ENCODE measurements around the gene ITPR1. TPM values are rescaled to one million over a fixed set of nuclear protein-coding genes. Genes with fewer than 3 reads are reported as not detected.

ITPR1 gene
- total RNA-seq, 1 donor from 2014 or later = 84.5 TPM

DNA sequence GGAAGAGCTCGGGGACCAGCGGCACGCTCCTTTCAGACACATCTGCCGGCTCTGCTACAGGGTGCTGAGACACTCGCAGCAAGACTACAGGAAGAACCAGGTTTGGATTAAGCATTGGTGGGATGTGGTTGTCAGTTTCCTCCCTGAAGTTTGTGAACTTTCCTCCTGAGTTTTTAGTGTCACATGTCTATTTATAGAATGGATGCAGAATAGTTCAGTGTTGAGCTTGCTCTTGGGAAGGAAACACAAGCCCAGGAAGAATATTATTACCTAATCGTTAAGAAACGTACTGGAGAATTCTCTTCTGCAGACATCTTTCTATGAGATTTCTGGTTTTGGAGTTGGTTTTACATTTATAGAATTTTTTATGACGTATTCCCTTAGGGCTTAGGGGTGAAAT, 172.0 kb downstream of the ITPR1 start:
- Mint-ChIP-seq H3K27me3 (no peaks in the 10 kb centered on the region), H3K4me3 (no peak overlapping the region), H3K4me1 (peaks cover 2% of the 10 kb centered on the region), H3K27ac (no peak overlapping the region), H3K9me3 (no peaks in the 10 kb centered on the region), H3K36me3 (ENCODE audit: low read depth) (peaks cover 56% of the 10 kb centered on the region)
- intact Hi-C loops (cut with micrococcal nuclease) = no loop called here
- no peak for DNase-seq

DNA sequence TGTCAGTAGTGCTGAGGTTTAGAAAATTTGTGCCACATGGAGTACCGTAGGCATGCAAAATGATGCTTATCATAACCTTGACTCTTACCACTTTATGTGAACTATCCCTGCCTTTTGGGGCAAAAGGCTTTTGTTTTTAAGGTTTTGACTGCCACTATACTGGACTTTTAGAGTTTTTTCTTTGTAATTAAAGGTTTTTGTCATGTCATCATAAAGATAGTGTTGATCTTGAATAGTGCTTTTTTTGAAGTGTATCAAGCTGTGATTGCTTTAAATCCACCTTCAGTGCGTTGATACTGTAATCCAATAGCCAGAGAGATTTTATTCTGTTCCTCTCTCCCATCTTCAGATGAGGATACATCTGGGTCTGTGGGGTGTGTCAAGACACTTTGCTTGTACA, 172.9 kb downstream of the ITPR1 start:
- Mint-ChIP-seq H3K9me3 (no peaks in the 10 kb centered on the region), H3K4me3 (no peak overlapping the region), H3K27me3 (no peaks in the 10 kb centered on the region), H3K4me1 (peaks cover 2% of the 10 kb centered on the region), H3K27ac (no peak overlapping the region), H3K36me3 (ENCODE audit: low read depth) (peaks cover 62% of the 10 kb centered on the region)
- intact Hi-C loops (cut with micrococcal nuclease) = no loop called here
- no peak for DNase-seq

DNA sequence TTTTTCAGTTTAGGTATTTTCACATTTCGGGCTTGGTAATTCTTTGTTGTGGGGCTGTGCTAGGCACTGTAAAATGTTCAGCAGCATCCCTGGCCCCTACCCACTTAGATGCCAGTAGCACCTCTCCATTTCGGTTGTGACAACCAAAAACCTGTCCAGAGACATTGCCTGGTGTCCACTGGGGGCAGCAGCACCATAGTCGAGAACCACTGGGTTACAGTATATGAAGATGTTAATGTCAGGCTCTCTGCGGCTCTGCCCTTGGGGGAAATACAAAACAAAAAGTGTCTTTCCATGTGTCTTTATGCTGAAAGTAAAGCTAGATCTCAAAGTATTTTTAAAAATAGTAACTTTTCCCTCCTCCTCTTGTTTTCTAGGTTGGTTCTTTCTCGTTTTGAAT, 177.2 kb downstream of the ITPR1 start:
- peaks cover 2% of the 10 kb centered on the region for H3K4me1 Mint-ChIP-seq
- H3K4me3 Mint-ChIP-seq = no peak overlapping the region
- peaks cover 61% of the 10 kb centered on the region for H3K36me3 Mint-ChIP-seq (ENCODE audit: low read depth)
- no peak overlapping the region for H3K27ac Mint-ChIP-seq
- H3K9me3 Mint-ChIP-seq = no peaks in the 10 kb centered on the region
- no peaks in the 10 kb centered on the region for H3K27me3 Mint-ChIP-seq
- intact Hi-C loops (cut with micrococcal nuclease) = no loop called here
- DNase-seq = no peak

DNA sequence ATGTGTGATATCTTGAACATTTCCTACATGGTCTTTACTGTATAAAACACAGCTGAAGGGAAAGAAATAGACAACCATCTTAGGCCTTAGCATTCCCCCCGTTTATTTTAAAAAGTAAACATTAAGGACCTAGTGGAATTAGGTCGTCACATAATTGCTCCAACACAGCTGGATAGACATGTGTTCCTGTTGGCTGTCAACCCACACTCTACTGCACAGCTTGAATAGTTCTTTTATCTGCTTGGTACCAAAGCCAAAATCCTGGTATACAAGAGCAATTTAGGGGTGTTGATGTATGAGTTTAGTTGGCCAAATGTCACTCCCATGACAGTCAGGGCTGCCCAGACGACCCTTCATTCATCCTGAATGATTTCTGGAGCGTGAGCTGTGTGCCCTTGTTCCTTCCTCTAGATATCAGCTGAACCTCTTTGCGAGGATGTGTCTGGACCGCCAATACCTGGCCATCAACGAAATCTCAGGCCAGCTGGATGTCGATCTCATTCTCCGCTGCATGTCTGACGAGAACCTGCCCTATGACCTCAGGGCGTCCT, 179.7 kb downstream of the ITPR1 start:
- intact Hi-C loops (cut with micrococcal nuclease) = no loop called here
- H3K27ac Mint-ChIP-seq = no peak overlapping the region
- no peaks in the 10 kb centered on the region for H3K9me3 Mint-ChIP-seq
- no peak overlapping the region for H3K4me3 Mint-ChIP-seq
- no peaks in the 10 kb centered on the region for H3K27me3 Mint-ChIP-seq
- H3K36me3 Mint-ChIP-seq (ENCODE audit: low read depth) = peaks cover 68% of the 10 kb centered on the region
- H3K4me1 Mint-ChIP-seq = peaks cover 2% of the 10 kb centered on the region
- DNase-seq = no peak

DNA sequence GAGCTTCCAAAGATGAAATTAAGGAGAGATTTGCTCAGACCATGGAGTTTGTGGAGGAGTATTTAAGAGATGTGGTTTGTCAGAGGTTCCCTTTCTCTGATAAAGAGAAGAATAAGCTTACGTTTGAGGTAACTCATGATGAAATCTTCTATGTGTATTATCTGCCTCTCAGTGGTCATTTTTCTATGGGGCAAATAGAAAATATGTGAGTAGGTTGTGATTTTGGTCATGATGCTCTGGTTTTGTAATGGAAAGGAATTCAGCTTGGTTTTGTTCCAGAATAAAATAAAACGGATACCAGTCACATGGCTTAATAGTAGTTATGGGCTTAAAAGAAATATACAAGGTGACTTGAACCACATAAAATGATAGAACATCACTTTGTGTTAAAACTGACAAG, 181.1 kb downstream of the ITPR1 start:
- no peak for DNase-seq
- Mint-ChIP-seq H3K4me3 (no peak overlapping the region), H3K4me1 (peaks cover 2% of the 10 kb centered on the region), H3K9me3 (no peaks in the 10 kb centered on the region), H3K27me3 (no peaks in the 10 kb centered on the region), H3K27ac (no peak overlapping the region), H3K36me3 (ENCODE audit: low read depth) (peaks cover 68% of the 10 kb centered on the region)
- intact Hi-C loops (cut with micrococcal nuclease) = no loop called here

DNA sequence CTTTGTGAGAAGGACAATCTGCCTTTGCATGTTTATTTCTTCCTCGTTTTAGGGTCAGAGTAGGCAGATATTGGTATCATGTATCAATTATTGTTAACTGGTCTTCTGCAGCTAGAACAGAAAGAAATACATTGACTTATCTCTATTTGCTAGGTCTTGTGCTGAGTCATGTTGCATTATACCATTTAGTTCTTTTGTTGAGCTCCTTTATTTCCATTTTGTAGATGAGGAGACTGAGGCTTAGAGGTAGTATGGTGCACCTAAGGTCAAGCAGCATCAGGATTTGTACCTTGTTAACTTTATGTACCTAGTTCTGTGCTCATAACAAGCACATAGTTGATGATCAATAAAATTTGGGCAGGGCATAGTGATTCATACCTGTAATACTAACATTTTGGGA, 182.6 kb downstream of the ITPR1 start:
- Mint-ChIP-seq H3K9me3 (no peaks in the 10 kb centered on the region), H3K27me3 (no peaks in the 10 kb centered on the region), H3K4me3 (no peak overlapping the region), H3K27ac (no peak overlapping the region), H3K36me3 (ENCODE audit: low read depth) (peaks cover 65% of the 10 kb centered on the region), H3K4me1 (no peaks in the 10 kb centered on the region)
- DNase-seq = no peak
- intact Hi-C loops (cut with micrococcal nuclease) = no loop called here

DNA sequence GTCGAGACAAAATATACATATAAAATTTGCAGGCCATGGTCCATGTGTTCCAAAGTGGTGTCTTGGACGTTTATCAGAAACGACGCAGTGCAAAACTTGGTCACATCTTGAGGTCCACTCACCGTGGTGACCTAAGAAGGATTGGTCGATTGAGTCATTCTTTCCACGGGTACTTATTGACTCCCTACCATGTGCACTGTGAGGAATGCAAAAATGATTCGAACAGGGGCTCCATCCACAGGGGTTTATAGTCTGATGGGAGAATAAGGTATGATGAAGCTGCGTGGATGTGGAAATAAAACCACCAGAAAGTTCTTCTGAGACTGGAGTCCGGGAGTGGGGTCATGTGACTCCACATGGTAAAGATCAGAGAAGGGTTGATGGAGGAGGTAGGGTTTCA, 185.2 kb downstream of the ITPR1 start:
- Mint-ChIP-seq H3K27me3 (no peaks in the 10 kb centered on the region), H3K9me3 (no peaks in the 10 kb centered on the region), H3K27ac (no peak overlapping the region), H3K4me3 (no peak overlapping the region), H3K4me1 (no peaks in the 10 kb centered on the region), H3K36me3 (ENCODE audit: low read depth) (peaks cover 68% of the 10 kb centered on the region)
- DNase-seq = no peak
- intact Hi-C loops (cut with micrococcal nuclease) = no loop called here

DNA sequence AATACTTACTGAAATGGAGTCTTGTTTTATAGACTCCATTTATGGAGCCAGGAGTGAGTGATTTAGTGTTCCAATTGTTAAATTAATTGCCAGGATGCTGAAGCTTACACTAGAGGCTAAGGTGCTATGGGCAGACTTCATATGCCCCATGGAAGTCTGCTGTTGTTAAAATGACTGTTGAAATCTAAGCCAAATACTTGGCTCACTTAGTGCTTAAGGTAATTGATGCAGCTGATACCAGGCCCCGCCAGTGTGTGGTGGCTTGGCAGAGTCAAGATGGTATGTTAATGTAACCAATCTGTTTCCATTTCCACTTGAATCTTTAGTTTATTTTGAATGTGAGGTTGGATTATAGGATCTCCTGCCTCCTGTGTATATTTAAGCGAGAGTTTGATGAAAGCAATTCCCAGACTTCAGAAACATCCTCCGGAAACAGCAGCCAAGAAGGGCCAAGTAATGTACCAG, 187.1 kb downstream of the ITPR1 start:
- no peak overlapping the region for H3K27ac Mint-ChIP-seq
- DNase-seq = no peak
- no peak overlapping the region for H3K4me3 Mint-ChIP-seq
- peaks cover 70% of the 10 kb centered on the region for H3K36me3 Mint-ChIP-seq (ENCODE audit: low read depth)
- H3K9me3 Mint-ChIP-seq = no peaks in the 10 kb centered on the region
- intact Hi-C loops (cut with micrococcal nuclease) = no loop called here
- H3K27me3 Mint-ChIP-seq = no peaks in the 10 kb centered on the region
- peaks cover under 1% of the 10 kb centered on the region for H3K4me1 Mint-ChIP-seq

DNA sequence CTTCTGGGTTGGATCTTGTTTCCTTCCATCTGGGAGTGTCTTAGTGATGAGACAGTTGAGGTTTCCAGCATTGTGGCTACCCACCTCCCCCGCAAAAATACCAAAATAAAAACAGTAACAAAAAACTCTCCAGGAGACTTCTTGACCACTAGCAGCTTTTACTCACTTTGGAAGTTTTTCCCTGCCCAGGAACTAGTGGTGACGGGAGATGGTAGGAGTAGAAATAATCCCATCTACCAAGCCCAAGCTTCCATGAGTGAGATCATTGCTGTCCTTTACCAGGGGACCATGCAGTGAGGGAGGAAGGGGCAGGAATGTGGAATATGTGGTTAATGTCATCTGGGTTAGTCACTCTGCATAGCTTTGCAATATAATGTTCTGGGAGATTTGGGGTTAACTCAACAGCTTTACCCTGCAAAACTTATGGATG, 187.7 kb downstream of the ITPR1 start:
- intact Hi-C loops (cut with micrococcal nuclease) = no loop called here
- peaks cover 73% of the 10 kb centered on the region for H3K36me3 Mint-ChIP-seq (ENCODE audit: low read depth)

DNA sequence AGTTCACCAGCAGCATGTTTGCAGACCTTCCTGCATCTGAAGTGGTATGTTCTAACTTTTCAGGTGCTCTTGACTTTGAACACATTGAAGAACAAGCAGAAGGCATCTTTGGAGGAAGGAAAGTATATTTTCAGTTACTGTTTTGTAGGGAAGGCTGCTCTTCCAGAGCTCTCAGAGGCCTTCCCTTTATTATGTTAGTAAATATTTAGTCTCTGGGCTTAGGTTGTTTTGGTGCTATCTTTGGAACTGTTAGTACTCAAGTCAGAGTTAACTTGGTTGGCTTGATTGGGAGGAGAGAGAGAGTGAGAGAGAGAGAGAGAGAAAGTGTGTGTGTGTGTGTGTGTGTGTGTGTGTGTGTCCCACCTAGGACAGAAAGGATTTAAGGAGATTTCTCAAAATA, 188.2 kb downstream of the ITPR1 start:
- Mint-ChIP-seq H3K9me3 (no peaks in the 10 kb centered on the region), H3K27ac (no peak overlapping the region), H3K36me3 (ENCODE audit: low read depth) (peaks cover 75% of the 10 kb centered on the region), H3K27me3 (no peaks in the 10 kb centered on the region), H3K4me3 (no peak overlapping the region), H3K4me1 (peaks cover 1% of the 10 kb centered on the region)
- intact Hi-C loops (cut with micrococcal nuclease) = no loop called here
- no peak for DNase-seq

More for the DNA sequence above, 187.7 kb downstream of the ITPR1 start:
- Mint-ChIP-seq H3K27me3 (no peaks in the 10 kb centered on the region), H3K4me1 (peaks cover 1% of the 10 kb centered on the region), H3K27ac (no peak overlapping the region), H3K4me3 (no peak overlapping the region), H3K9me3 (no peaks in the 10 kb centered on the region)
- no peak for DNase-seq

DNA sequence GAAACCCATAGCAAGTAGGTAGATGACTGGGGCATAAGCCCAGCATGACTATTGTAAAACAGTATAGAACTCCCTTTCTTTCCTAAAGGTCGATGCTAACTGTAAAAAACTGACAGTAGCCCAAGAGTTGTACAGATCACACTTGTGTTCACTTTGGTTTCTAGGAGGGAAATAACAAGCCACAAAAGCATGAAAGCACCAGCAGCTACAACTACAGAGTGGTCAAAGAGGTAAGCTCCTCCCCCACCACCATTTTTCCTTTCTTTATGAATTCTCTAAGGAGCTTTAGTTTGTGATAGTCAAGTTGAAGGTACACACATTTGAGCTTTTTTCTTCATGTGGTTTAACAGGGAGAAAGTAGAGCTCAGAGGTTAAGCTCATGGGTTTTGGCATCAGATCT, 191.0 kb downstream of the ITPR1 start:
- peaks cover 1% of the 10 kb centered on the region for H3K4me1 Mint-ChIP-seq
- no peaks in the 10 kb centered on the region for H3K9me3 Mint-ChIP-seq
- peaks cover 72% of the 10 kb centered on the region for H3K36me3 Mint-ChIP-seq (ENCODE audit: low read depth)
- no peak overlapping the region for H3K4me3 Mint-ChIP-seq
- DNase-seq = no peak
- intact Hi-C loops (cut with micrococcal nuclease) = no loop called here
- H3K27ac Mint-ChIP-seq = no peak overlapping the region
- H3K27me3 Mint-ChIP-seq = no peaks in the 10 kb centered on the region

DNA sequence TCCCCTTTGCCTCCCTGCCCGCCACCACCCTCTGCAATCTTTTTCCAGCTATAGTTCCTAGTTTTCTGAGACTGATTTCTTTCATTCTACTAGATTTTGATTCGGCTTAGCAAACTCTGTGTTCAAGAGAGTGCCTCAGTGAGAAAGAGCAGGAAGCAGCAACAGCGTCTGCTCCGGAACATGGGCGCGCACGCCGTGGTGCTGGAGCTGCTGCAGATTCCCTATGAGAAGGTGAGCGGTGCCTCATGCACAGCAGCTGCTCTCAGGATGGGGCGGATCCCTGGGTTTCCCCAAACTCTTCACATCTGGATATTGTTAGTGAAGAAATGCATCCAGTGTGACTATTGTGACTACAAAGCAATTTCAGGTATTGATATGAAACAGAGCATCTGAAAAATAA, 191.8 kb downstream of the ITPR1 start:
- intact Hi-C loops (cut with micrococcal nuclease) = no loop called here
- Mint-ChIP-seq H3K4me1 (peaks cover 1% of the 10 kb centered on the region), H3K36me3 (ENCODE audit: low read depth) (peaks cover 70% of the 10 kb centered on the region), H3K27me3 (no peaks in the 10 kb centered on the region), H3K4me3 (no peak overlapping the region), H3K9me3 (no peaks in the 10 kb centered on the region), H3K27ac (no peak overlapping the region)
- no peak for DNase-seq

DNA sequence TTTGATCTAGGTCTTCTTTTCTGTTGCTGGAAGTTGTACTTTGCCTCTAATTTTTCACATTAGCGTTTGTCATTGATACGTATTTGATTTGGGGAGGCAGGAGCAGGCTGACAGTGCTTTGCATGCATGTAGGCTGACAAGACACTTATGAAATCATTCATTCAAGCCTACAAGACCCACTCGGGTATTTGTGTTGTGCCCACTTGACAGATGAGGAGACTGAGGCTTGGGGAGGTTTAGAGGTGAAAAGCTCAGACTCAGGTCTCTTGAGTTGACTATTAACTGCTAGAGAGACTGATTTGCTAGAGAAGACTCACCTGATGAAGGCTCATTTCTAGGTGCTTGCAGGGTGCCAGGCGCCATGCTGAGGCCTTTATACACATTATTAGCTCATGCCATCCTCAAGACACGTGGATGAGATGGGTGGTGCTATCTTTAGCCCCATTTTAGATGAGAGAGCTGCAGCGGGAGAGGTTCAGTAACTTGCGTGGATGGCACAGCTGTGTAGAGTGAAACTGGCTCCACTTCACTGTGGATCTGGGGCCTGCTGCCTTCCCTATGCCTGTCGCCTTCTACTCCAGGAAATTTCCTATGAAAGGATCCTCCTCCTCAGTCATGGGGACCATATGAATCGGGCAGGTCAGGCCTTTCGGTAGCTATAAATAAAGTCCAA, 192.7 kb downstream of the ITPR1 start:
- Mint-ChIP-seq H3K9me3 (no peaks in the 10 kb centered on the region), H3K36me3 (ENCODE audit: low read depth) (peaks cover 72% of the 10 kb centered on the region)
- no peak for DNase-seq

DNA sequence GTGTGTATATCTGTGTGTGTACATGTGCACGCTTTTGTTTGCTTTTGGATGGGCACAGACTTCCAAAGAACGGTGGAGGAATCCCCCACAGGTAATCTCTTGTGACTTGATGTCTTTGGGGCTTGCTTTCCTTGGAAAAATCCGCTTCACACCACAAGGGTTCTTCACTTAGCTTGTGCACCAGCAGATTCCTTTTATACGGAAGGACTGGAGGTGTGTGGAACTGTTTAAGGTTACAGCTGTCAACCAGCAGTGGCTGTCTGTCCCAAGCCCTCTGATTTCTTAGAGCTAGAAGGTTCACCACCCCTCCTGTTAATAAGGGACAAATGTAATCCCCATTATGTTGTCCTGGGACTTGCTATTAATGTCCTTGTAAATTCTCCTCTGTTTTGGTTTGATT, 193.5 kb downstream of the ITPR1 start:
- H3K27ac Mint-ChIP-seq = no peak overlapping the region
- DNase-seq = no peak
- intact Hi-C loops (cut with micrococcal nuclease) = no loop called here
- H3K4me3 Mint-ChIP-seq = no peak overlapping the region
- no peaks in the 10 kb centered on the region for H3K9me3 Mint-ChIP-seq
- no peaks in the 10 kb centered on the region for H3K27me3 Mint-ChIP-seq
- peaks cover 1% of the 10 kb centered on the region for H3K4me1 Mint-ChIP-seq
- peaks cover 72% of the 10 kb centered on the region for H3K36me3 Mint-ChIP-seq (ENCODE audit: low read depth)

More for the DNA sequence above, 192.7 kb downstream of the ITPR1 start:
- intact Hi-C loops (cut with micrococcal nuclease) = no loop called here
- Mint-ChIP-seq H3K27ac (no peak overlapping the region), H3K4me1 (peaks cover 1% of the 10 kb centered on the region), H3K27me3 (no peaks in the 10 kb centered on the region), H3K4me3 (no peak overlapping the region)

DNA sequence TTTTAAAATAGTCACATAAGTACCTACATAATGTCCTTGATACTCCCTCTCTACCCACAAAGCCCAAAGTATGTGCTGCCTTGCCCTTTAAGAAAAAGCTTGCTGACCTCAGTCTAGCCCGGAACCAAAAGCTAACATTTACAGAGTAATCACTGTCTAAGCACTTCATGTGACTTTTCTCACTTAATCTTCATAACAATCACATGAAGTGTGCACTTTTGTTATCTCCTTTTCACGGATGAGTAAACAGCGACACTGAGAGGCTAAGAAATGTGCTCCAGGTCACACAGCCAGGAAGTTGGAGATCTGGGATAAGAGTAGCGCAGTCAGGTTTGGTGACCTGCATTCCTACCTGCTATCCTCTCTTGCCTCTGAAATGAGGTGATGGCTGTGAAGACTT, 194.0 kb downstream of the ITPR1 start:
- intact Hi-C loops (cut with micrococcal nuclease) = no loop called here
- H3K36me3 Mint-ChIP-seq (ENCODE audit: low read depth) = peaks cover 74% of the 10 kb centered on the region
- no peak overlapping the region for H3K4me3 Mint-ChIP-seq
- peaks cover 1% of the 10 kb centered on the region for H3K4me1 Mint-ChIP-seq
- no peaks in the 10 kb centered on the region for H3K27me3 Mint-ChIP-seq
- no peaks in the 10 kb centered on the region for H3K9me3 Mint-ChIP-seq
- DNase-seq = no peak
- no peak overlapping the region for H3K27ac Mint-ChIP-seq

Measured in activated CD4-positive, alpha-beta T cell treated with anti-CD3 and anti-CD28 coated beads, Interleukin-2, amount 10 ng/mL, durations not matched to agents 24 days and 14 days (primary cell).